DOHH2 (cell line): Measurements from ENCODE around the gene PCDHGB1.
"Not testable (repeated sequence)": the region's sequence is repeated elsewhere in the genome, so short reads cannot be mapped to it uniquely, and the experiment has no call there.

Experiments
- H3F3A ChIP-seq: fragments of 200-600 bp; sonication (generic), shearing (Covaris generic); 2 replicates; pipeline ENCODE4 v1.6.0; 2016; ENCODE audit warnings: antibody characterized with exemption, mild to moderate bottlenecking; ENCODE audit not compliant: control insufficient read depth, insufficient read depth
- H3K27ac ChIP-seq: fragments of 200-600 bp; sonication (generic); 2 replicates; pipeline ENCODE4 v1.5.1; 2014; ENCODE audit warnings: low read depth, mild to moderate bottlenecking, low read length, moderate library complexity
- H3K27me3 ChIP-seq: fragments of 200-600 bp; sonication (generic); 2 replicates; pipeline ENCODE4 v1.6.1; 2014; ENCODE audit warnings: mild to moderate bottlenecking, low read length, mixed read lengths; ENCODE audit not compliant: control insufficient read depth
- H3K36me3 ChIP-seq: fragments of 200-600 bp; sonication (generic); 2 replicates; pipeline ENCODE4 v1.6.1; 2014; ENCODE audit warnings: mild to moderate bottlenecking, low read length, moderate library complexity, mixed read lengths; ENCODE audit not compliant: control insufficient read depth
- H3K4me1 ChIP-seq: fragments of 200-600 bp; sonication (generic); 2 replicates; pipeline ENCODE4 v1.6.1; 2014; ENCODE audit warnings: mild to moderate bottlenecking, low read length, mixed read lengths; ENCODE audit not compliant: control insufficient read depth
- H3K4me2 ChIP-seq: fragments of 200-600 bp; sonication (generic); 2 replicates; pipeline ENCODE4 v1.6.0; 2014; ENCODE audit warnings: mild to moderate bottlenecking, low read length, moderate library complexity
- H3K4me3 ChIP-seq: fragments of 200-600 bp; sonication (generic); 2 replicates; pipeline ENCODE4 v1.5.1; 2014; ENCODE audit warnings: mild to moderate bottlenecking, low read length, mixed read lengths
- H3K79me2 ChIP-seq: fragments of 200-600 bp; sonication (generic); 2 replicates; pipeline ENCODE4 v1.6.1; 2014; ENCODE audit warnings: mild to moderate bottlenecking, low read length, mixed read lengths; ENCODE audit not compliant: control insufficient read depth
- H3K9me2 ChIP-seq: fragments of 200-600 bp; sonication (generic); replicated peaks from 2 replicates; pipeline ENCODE4 v1.6.1; 2014; ENCODE audit warnings: mild to moderate bottlenecking, low read length, mixed read lengths; ENCODE audit not compliant: control insufficient read depth
- H3K9me3 ChIP-seq: fragments of 200-600 bp; sonication (generic); 2 replicates; pipeline ENCODE4 v1.6.1; 2014; ENCODE audit warnings: antibody characterized with exemption, low read length, mixed read lengths; ENCODE audit not compliant: control insufficient read depth, insufficient read depth
- H4K20me1 ChIP-seq: fragments of 200-600 bp; sonication (generic); 2 replicates; pipeline ENCODE4 v1.6.0; 2014; ENCODE audit warnings: low read depth, mild to moderate bottlenecking, antibody characterized with exemption, low read length, moderate library complexity; ENCODE audit not compliant: control insufficient read depth, insufficient read depth
- CTCF ChIP-seq: fragments of 200-600 bp; sonication (generic); IDR thresholded peaks from one replicate; pipeline ENCODE4 v1.5.1; 2014; ENCODE audit warnings: antibody characterized with exemption, mild to moderate bottlenecking, low read depth, low read length; ENCODE audit not compliant: poor library complexity, severe bottlenecking
- EZH2phosphoT487 ChIP-seq: fragments of 200-600 bp; sonication (generic); IDR thresholded peaks from 2 replicates; pipeline ENCODE4 v1.6.1; 2017; ENCODE audit warnings: borderline replicate concordance, mild to moderate bottlenecking, antibody characterized with exemption, low read length, moderate library complexity, mixed read lengths

PCDHGB1 gene

GRCh38 chr5:141392429-141393198, 42.7 kb downstream of the PCDHGB1 start, which contains the start of gene PCDHGA8:
Gene PCDHGA8 (plus strand): TSS chr5:141392633. CDS start chr5:141392814, 181 bp downstream.
- H3K27me3 ChIP-seq: no peaks in the 10 kb centered on the region
- TF ChIP-seq EZH2phosphoT487 (no peak), CTCF (no peak)
- H3K9me3 ChIP-seq: peaks cover 38% of the 10 kb centered on the region
- no peak within 1 kb of the TSS for H3K4me2 ChIP-seq
- no peak within 1 kb of the TSS for H3K27ac ChIP-seq
- no peaks in the 10 kb centered on the region for H4K20me1 ChIP-seq
- H3K4me3 ChIP-seq: no peak within 1 kb of the TSS
- peaks cover 41% of the 10 kb centered on the region for H3K36me3 ChIP-seq
- no peaks in the 10 kb centered on the region for H3K9me2 ChIP-seq
- peaks cover 7% of the 10 kb centered on the region for H3K79me2 ChIP-seq
- peaks cover 2% of the 10 kb centered on the region; the same call in 1 of the 2 replicates for H3F3A ChIP-seq
- no peaks in the 10 kb centered on the region for H3K4me1 ChIP-seq

- Histone ChIP-seq H3F3A (peaks cover 2% of the 10 kb centered on the region; the same call in 1 of the 2 replicates), H3K36me3 (peaks cover 41% of the 10 kb centered on the region), H3K4me3 (no peak overlapping the region), H3K4me2 (no peak overlapping the region), H3K9me2 (no peaks in the 10 kb centered on the region), H3K27ac (no peak overlapping the region), H3K79me2 (peaks cover 7% of the 10 kb centered on the region), H3K27me3 (no peaks in the 10 kb centered on the region), H4K20me1 (no peaks in the 10 kb centered on the region), H3K4me1 (no peaks in the 10 kb centered on the region), H3K9me3 (peaks cover 36% of the 10 kb centered on the region)
- TF ChIP-seq EZH2phosphoT487 (no peak), CTCF (no peak)
Measured at GRCh38 chr5:141393267-141393666, 43.4 kb downstream of the PCDHGB1 start.

GRCh38 chr5:141394401-141395187, 44.7 kb downstream of the PCDHGB1 start:
- H4K20me1 ChIP-seq, H3K79me2 ChIP-seq, H3K4me3 ChIP-seq, H3K27me3 ChIP-seq, H3K4me2 ChIP-seq, H3K4me1 ChIP-seq, H3K9me2 ChIP-seq, H3K27ac ChIP-seq, H3F3A ChIP-seq: not testable (repeated sequence)
- Histone ChIP-seq H3K9me3 (peaks cover 34% of the 10 kb centered on the region), H3K36me3 (peaks cover 41% of the 10 kb centered on the region)
